HepG2 (cell line): Measurements from ENCODE around the gene EGFLAM. TPM values are rescaled to one million over a fixed set of nuclear protein-coding genes. Genes with fewer than 3 reads are reported as not detected.

Experiments used
- ATAC-seq: fragments of 200-7000 bp; cut with Tn5 transposase; 3 replicates; pipeline ENCODE4 v1.9.1; 2020; ENCODE audit warnings: mild to moderate bottlenecking, moderate library complexity
- BruUV-seq: library from RNA; stranded (reverse); fragments of 400-500 nt; replicated peaks from 2 replicates; lab custom pipeline; 2021; lab: Mats Ljungman, UMichigan
- CTCF ChIA-PET: fragments of 300-600 bp; formaldehyde crosslinking; extraction: SDS; loops from one replicate; lab custom pipeline; 2021; ENCODE audit warnings: low total read pairs, inconsistent platforms, low intra/inter-chr PET ratio; lab: Yijun Ruan, JAX
- POLR2A ChIA-PET: fragments of 350-600 bp; sonication (Branson Sonifier 250); formaldehyde crosslinking; loops from one replicate; lab custom pipeline; 2020; ENCODE audit warnings: antibody characterized with exemption, inconsistent platforms; lab: Yijun Ruan, JAX
- DNase-seq: peaks from one replicate; pipeline ENCODE4 v3.0.0-alpha.2; 2015; ENCODE audit warnings: low spot score
- FAIRE-seq: peaks from 3 replicates; lab custom pipeline; 2011; peaks lifted over from hg19 to GRCh38; lab: Jason Lieb, UNC
- H2AFZ ChIP-seq: one replicate; pipeline ENCODE4 v1.6.1; 2011; ENCODE audit warnings: low read length, inconsistent platforms
- H3K27ac ChIP-seq: fragments of 300-600 bp; 3 replicates; pipeline ENCODE4 v1.8.0; 2011; ENCODE audit warnings: mixed run types, mild to moderate bottlenecking, mixed read lengths, low read length, inconsistent platforms; ENCODE audit not compliant: insufficient read depth; ENCODE audit errors: extremely low read length
- H3K27me3 ChIP-seq, 2 experiments: fragments of 200-600 bp in 1 of 2; 2 replicates in 1 of 2; 3 replicates in 1 of 2; pipeline versions ENCODE4 v1.6.0 to v1.8.0; 2011; ENCODE audit warnings: low read length in 2 of 2, mild to moderate bottlenecking in 2 of 2, moderate library complexity in 2 of 2, inconsistent platforms in 1 of 2; ENCODE audit not compliant: insufficient read depth in 2 of 2, control insufficient read depth in 1 of 2
- H3K36me3 ChIP-seq, 2 experiments: fragments of 200-600 bp in 1 of 2; replicated peaks in 1 of 2; 2 replicates in 1 of 2; 3 replicates in 1 of 2; pipeline versions ENCODE4 v1.5.1 to v1.8.0; 2011; ENCODE audit warnings: low read length in 2 of 2, inconsistent platforms in 1 of 2; ENCODE audit not compliant: insufficient read depth in 2 of 2, control insufficient read depth in 1 of 2
- H3K4me1 ChIP-seq: 2 replicates; pipeline ENCODE4 v1.5.1; 2012; ENCODE audit warnings: low read length, inconsistent platforms; ENCODE audit not compliant: insufficient read depth
- H3K4me2 ChIP-seq: 2 replicates; pipeline ENCODE4 v1.6.0; 2011; ENCODE audit warnings: low read depth, low read length, inconsistent platforms
- H3K4me3 ChIP-seq, 3 experiments: fragments of 200-600 bp in 1 of 3; sonication (generic), shearing (Covaris generic) in 1 of 3; replicated peaks in 1 of 3; 2 replicates each; pipeline ENCODE4 v1.5.1; 2011 to 2016; ENCODE audit warnings: low read length in 3 of 3, inconsistent platforms in 2 of 3, low read depth in 2 of 3, mild to moderate bottlenecking in 2 of 3, control low read depth in 1 of 3, mixed read lengths in 1 of 3; ENCODE audit not compliant: insufficient read depth in 1 of 3
- H3K79me2 ChIP-seq: one replicate; pipeline ENCODE4 v1.6.1; 2011; ENCODE audit warnings: low read length, inconsistent platforms; ENCODE audit not compliant: insufficient read depth
- H3K9ac ChIP-seq: 2 replicates; pipeline ENCODE4 v1.6.0; 2011; ENCODE audit warnings: mild to moderate bottlenecking, low read depth, low read length, inconsistent platforms; ENCODE audit not compliant: insufficient read depth
- H3K9me3 ChIP-seq: 2 replicates; pipeline ENCODE4 v1.5.1; 2012; ENCODE audit warnings: mild to moderate bottlenecking, low read length
- H4K20me1 ChIP-seq: 2 replicates; pipeline ENCODE4 v1.6.0; 2011; ENCODE audit warnings: inconsistent platforms, mild to moderate bottlenecking, low read length, moderate library complexity; ENCODE audit not compliant: insufficient read depth
- CBX5 ChIP-seq: sonication (generic); formaldehyde crosslinking; IDR thresholded peaks from 2 replicates; pipeline ENCODE4 v1.4.0; 2020; ENCODE audit warnings: missing genetic modification reagents, borderline replicate concordance
- HNRNPK ChIP-seq: fragments of 200-400 bp; formaldehyde crosslinking; IDR thresholded peaks from 2 replicates; pipeline ENCODE4 v1.6.1; 2018; ENCODE audit warnings: low read length, low read depth, moderate library complexity, mild to moderate bottlenecking; ENCODE audit not compliant: poor library complexity, severe bottlenecking
- HOXA9 ChIP-seq: sonication (generic); formaldehyde crosslinking; IDR thresholded peaks from 2 replicates; pipeline ENCODE4 v1.8.1; 2022; ENCODE audit warnings: missing genetic modification reagents, mild to moderate bottlenecking, moderate library complexity, borderline replicate concordance
- MED8 ChIP-seq: sonication (generic); formaldehyde crosslinking; IDR thresholded peaks from 2 replicates; pipeline ENCODE4 v1.8.1; 2023; ENCODE audit warnings: mild to moderate bottlenecking, missing genetic modification reagents; ENCODE audit not compliant: insufficient replicate concordance
- MIER2 ChIP-seq: IDR thresholded peaks from 2 replicates; pipeline ENCODE4 v1.6.1; 2016; ENCODE audit warnings: missing biosample characterization, missing genetic modification reagents
- ZNF101 ChIP-seq: sonication (generic); formaldehyde crosslinking; IDR thresholded peaks from 2 replicates; pipeline ENCODE4 v1.4.0; 2020; ENCODE audit warnings: mild to moderate bottlenecking, low read depth, missing genetic modification reagents, borderline replicate concordance
- ZNF678 ChIP-seq: sonication (generic); formaldehyde crosslinking; IDR thresholded peaks from 2 replicates; pipeline ENCODE4 v1.4.0; 2020; ENCODE audit warnings: mild to moderate bottlenecking, missing genetic modification reagents
- ZNF747 ChIP-seq: sonication (generic); formaldehyde crosslinking; IDR thresholded peaks from 2 replicates; pipeline ENCODE4 v1.8.1; 2023; ENCODE audit warnings: missing genetic modification reagents, mild to moderate bottlenecking, borderline replicate concordance
- WGBS: methylation state at CpG from one replicate; pipeline ENCODE4 v1.1.6; 2017; ENCODE audit warnings: low lambda C conversion rate; 5-methylcytosine and 5-hydroxymethylcytosine counted together
- in situ Hi-C: cut with HindIII; loops from 2 replicates; pipeline ENCODE4 v1.10.0; 2017; ENCODE audit warnings: low pct_unique_long_range_greater_than_20kb; ENCODE audit not compliant: extremely low pct_ligation_motif_present
- intact Hi-C: fragments of 100-400 bp; cut with micrococcal nuclease; formaldehyde crosslinking; loops from one replicate; pipeline ENCODE4 v1.10.0; 2022; ENCODE audit not compliant: unreplicated experiment
- polyA plus RNA-seq, 8 experiments: library from polyadenylated mRNA; depleted of rRNA in 3 of 8; stranded (reverse) in 7 of 8; unstranded in 1 of 8; fragments of >200 nt; fragmentation: Illumina TruSeq in 4 of 8; extraction: Trizol in 4 of 8; gene quantifications; 2 replicates each; pipeline versions ENCODE4 v1.2.1 to v1.2.3, GENCODE V29; 2011 to 2016; ENCODE audit warnings: low read depth in 4 of 8, missing spikeins in 1 of 8, mixed read lengths in 1 of 8; ENCODE audit not compliant: insufficient read depth in 1 of 8
- total RNA-seq, 5 experiments: library from RNA; depleted of rRNA; stranded (reverse); fragments of >200 nt; fragmentation: Illumina TruSeq; extraction: Trizol; gene quantifications; 2 replicates each; pipeline ENCODE4 v1.2.3, GENCODE V29; 2016; ENCODE audit warnings: low read depth in 1 of 5
- TF ChIP-seq, protein P1 (sequence below): sonication (generic); formaldehyde crosslinking; IDR thresholded peaks from 2 replicates; pipeline ENCODE4 v1.5.1; 2020; ENCODE audit warnings: mild to moderate bottlenecking, missing genetic modification reagents, borderline replicate concordance
- TF ChIP-seq, protein P2 (sequence below): sonication (generic); formaldehyde crosslinking; IDR thresholded peaks from 2 replicates; pipeline ENCODE4; 2020; ENCODE audit warnings: missing genetic modification reagents, mild to moderate bottlenecking, borderline replicate concordance
- TF ChIP-seq, protein P3 (sequence below): IDR thresholded peaks from 2 replicates; pipeline ENCODE4 v1.6.1; 2016; ENCODE audit warnings: mild to moderate bottlenecking

The EGFLAM gene
- total and polyA plus RNA-seq, 2 of the 13 experiments (the other 11 are each of a cell fraction or from before 2014, with no cell fraction given) = not detected

DNA sequence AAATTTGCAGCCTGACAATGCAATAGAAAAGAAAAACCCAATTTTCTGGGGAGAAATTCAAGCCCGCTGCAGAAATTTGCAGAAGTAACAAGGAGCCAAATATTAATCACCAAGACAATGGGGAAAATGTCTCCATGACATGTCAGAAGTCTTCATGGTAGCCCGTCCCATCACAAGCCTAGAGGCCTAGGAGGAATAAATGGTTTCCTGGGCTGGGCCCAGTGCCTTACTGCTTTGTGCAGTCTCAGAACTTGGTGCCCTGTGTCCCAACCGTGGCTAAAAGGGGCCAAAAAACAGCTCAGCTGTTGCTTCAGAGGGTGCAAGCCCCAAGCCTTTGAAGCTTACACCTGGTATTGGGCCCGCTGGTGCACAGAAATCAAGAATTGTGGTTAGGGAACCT, 23.6 kb upstream of the EGFLAM start:
- WGBS = 5% methylated on average over 3 of the region's 4 CpGs
- DNase-seq (no peak), FAIRE-seq (no peak), ATAC-seq (no peak)
- no peaks in the 10 kb centered on the region for H3K79me2 ChIP-seq
- H4K20me1 ChIP-seq = no peaks in the 10 kb centered on the region
- intact Hi-C loops (no loop called here), in situ Hi-C loops (no loop called here)
- H2AFZ ChIP-seq = no peak overlapping the region
- CTCF ChIA-PET = no interaction called here
- H3K4me3 ChIP-seq = no peak overlapping the region
- no peak overlapping the region for H3K27ac ChIP-seq
- H3K9me3 ChIP-seq = peaks cover 14% of the 10 kb centered on the region
- no peaks in the 10 kb centered on the region; a peak in 1 of 5 replicates for H3K27me3 ChIP-seq
- H3K36me3 ChIP-seq = no peaks in the 10 kb centered on the region
- no peak for TF ChIP-seq ZNF747 (CRISPR knock-in tag)
- TF ChIP-seq, protein P1, sequence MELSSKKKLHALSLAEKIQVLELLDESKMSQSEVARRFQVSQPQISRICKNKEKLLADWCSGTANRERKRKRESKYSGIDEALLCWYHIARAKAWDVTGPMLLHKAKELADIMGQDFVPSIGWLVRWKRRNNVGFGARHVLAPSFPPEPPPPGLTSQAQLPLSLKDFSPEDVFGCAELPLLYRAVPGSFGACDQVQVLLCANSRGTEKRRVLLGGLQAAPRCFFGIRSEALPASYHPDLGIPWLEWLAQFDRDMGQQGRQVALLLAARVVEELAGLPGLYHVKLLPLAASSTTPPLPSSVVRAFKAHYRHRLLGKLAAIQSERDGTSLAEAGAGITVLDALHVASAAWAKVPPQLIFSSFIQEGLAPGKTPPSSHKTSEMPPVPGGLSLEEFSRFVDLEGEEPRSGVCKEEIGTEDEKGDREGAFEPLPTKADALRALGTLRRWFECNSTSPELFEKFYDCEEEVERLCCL (CRISPR knock-in tag) = no peak
- no peak for TF ChIP-seq ZNF101
- TF ChIP-seq, protein P2, sequence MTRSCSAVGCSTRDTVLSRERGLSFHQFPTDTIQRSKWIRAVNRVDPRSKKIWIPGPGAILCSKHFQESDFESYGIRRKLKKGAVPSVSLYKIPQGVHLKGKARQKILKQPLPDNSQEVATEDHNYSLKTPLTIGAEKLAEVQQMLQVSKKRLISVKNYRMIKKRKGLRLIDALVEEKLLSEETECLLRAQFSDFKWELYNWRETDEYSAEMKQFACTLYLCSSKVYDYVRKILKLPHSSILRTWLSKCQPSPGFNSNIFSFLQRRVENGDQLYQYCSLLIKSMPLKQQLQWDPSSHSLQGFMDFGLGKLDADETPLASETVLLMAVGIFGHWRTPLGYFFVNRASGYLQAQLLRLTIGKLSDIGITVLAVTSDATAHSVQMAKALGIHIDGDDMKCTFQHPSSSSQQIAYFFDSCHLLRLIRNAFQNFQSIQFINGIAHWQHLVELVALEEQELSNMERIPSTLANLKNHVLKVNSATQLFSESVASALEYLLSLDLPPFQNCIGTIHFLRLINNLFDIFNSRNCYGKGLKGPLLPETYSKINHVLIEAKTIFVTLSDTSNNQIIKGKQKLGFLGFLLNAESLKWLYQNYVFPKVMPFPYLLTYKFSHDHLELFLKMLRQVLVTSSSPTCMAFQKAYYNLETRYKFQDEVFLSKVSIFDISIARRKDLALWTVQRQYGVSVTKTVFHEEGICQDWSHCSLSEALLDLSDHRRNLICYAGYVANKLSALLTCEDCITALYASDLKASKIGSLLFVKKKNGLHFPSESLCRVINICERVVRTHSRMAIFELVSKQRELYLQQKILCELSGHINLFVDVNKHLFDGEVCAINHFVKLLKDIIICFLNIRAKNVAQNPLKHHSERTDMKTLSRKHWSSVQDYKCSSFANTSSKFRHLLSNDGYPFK (CRISPR knock-in tag) = no peak
- TF ChIP-seq HOXA9 (CRISPR knock-in tag) = no peak
- no peak for TF ChIP-seq CBX5 (CRISPR knock-in tag)
- TF ChIP-seq MIER2 (CRISPR knock-in tag) = no peak
- TF ChIP-seq ZNF678 = no peak
- TF ChIP-seq, protein P3, sequence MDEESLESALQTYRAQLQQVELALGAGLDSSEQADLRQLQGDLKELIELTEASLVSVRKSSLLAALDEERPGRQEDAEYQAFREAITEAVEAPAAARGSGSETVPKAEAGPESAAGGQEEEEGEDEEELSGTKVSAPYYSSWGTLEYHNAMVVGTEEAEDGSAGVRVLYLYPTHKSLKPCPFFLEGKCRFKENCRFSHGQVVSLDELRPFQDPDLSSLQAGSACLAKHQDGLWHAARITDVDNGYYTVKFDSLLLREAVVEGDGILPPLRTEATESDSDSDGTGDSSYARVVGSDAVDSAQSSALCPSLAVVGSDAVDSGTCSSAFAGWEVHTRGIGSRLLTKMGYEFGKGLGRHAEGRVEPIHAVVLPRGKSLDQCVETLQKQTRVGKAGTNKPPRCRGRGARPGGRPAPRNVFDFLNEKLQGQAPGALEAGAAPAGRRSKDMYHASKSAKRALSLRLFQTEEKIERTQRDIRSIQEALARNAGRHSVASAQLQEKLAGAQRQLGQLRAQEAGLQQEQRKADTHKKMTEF (CRISPR knock-in tag) = no peak
- no peak for TF ChIP-seq MED8 (CRISPR knock-in tag)
- TF ChIP-seq HNRNPK = no peak
- H3K4me1 ChIP-seq = peaks cover 10% of the 10 kb centered on the region; the same call in 1 of the 2 replicates
- BruUV-seq = no TSS peak
- POLR2A ChIA-PET = no interaction called here
- H3K9ac ChIP-seq = no peak overlapping the region
- H3K4me2 ChIP-seq = no peak overlapping the region
